Measurements from ENCODE around the gene C16orf86.

Gene C16orf86, protein sequence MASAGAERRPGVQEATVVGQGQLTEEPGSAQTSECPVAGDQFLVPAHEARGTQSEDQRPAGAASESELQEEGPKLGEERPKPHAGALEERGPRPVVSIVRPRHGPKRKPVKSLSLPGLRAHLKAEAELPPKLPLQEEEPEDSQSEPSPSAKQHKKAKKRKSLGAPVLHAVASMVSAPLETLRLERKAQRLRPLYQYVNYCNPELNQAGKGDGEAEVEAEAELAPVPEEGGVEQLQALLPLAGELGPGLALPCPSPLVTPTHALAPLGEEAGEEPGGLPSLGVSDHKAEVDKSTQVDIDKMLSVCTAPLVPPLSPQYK

DNA sequence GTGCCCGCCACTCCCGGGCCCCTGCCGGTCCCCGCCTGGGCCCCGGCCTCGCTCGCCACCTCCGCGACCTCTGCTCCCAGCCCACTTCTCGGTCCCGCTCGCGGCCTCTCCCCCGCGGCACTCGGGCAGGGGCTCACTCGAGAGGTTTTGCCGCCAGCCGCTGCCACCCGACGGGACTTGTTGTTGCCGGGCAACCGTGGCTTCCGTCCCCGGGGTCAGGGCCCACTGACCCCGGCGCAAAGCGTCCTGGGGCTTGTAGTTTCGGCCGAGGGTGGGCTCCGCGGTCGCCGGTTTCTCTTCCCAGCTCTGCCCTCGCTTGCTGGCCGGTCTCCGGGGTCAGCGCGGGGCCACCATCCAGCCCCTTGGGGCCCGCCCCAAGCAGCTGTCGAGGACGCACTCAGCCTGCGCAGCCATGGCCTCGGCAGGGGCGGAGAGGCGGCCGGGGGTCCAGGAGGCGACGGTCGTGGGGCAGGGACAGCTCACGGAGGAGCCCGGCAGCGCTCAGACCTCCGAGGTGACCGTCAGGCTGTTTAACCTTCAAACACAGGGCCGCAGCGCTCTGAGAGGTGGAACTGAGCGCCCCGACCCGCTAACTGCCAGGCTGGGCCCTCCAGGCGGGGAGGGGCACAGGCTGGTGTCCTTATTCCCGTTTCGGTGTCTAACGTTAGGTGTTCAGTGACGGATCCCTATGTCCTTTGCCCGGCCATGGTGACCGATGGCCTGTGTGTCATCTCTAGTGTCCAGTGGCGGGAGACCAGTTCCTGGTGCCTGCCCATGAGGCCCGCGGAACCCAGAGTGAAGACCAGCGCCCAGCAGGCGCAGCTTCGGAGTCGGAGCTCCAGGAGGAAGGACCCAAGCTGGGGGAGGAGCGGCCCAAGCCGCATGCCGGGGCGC, at the start of gene C16orf86, which contains the start of gene ENKD1:
Gene C16orf86 (plus strand): TSS at position 256 of the 894 bp plus-strand sequence. CDS start 157 bp downstream, at position 413.
Gene ENKD1 (minus strand): TSS at position 192 of the 894 bp plus-strand sequence. CDS start 308 bp downstream, outside the sequence.
- no peak for DNase-seq

DNA sequence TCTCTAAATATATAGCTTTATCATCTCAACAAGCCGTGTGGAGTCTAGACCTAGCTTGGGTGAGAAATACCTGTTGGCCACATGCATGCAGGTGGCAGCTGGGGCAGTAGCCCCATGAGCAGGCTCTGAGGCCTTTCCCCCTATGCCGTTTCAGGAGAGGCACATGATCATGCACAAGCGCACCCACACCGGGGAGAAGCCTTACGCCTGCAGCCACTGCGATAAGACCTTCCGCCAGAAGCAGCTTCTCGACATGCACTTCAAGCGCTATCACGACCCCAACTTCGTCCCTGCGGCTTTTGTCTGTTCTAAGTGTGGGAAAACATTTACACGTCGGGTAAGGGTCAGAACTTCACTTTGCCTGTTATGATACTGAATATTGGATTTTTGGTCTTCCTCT, 38.4 kb upstream of the C16orf86 start:
- no peak for DNase-seq

DNA sequence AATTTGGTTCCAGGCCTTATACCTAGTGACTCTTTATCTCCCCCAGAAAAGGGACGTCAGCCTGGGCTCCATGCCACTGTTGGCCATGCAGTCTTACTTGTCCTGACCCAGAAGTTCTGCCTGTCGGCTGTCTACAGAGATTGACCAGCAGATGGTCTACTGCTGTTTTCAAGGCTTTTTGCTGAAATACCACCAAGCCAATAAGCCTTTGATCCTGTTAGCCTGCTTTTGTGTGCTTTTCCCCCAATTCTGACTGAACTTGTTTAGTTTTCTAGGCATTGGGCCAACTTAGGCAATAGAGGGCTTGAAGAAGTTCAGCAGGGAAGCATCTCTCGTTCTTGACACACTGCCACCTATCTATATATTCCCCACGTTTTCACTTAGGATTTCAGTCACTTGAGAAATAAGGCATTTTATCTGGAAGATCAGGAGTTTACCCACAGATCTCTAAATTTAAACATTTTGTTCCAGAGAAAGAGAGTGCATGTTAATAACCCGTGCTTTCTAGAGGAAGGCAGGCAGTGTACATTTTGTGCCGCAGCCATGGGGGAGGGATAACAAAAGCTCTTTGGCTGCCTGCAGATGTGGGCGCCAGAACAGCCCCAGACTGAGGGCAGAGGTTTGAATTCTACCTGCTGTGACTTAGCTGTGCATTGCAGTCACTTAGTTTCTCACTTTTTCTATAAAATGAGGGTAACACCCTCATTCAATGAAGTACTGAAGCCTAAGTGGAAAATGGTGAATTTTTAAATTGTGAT, 34.0 kb upstream of the C16orf86 start:
- no peak for DNase-seq

DNA sequence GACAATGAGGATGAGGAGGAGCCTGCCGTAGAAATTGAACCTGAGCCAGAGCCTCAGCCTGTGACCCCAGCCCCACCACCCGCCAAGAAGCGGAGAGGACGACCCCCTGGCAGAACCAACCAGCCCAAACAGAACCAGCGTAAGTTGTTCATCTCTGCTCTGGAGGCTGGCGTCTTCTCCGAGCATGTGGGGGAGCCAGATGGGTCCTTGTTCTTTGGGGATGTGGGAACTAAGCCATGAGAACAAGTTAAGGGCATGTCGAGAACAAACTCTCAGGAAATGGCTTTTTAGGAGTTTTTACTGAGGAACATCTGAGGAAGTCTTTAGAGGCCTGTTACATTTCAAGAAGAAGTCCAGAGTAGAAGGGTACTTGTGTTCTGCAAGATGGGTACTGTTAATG, 29.9 kb upstream of the C16orf86 start:
- DNase-seq = no peak

DNA sequence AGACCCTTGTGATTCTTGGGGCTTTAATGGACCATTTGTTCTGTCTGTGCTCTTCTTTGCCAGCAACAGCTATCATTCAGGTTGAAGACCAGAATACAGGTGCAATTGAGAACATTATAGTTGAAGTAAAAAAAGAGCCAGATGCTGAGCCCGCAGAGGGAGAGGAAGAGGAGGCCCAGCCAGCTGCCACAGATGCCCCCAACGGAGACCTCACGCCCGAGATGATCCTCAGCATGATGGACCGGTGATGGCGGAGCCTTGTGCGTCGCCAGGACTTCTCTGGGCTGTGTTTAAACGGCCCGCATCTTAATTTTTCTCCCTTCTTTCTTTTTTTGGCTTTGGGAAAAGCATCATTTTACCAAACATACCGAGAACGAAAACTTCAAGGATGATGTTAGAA, 29.0 kb upstream of the C16orf86 start:
- DNase-seq = no peak

DNA sequence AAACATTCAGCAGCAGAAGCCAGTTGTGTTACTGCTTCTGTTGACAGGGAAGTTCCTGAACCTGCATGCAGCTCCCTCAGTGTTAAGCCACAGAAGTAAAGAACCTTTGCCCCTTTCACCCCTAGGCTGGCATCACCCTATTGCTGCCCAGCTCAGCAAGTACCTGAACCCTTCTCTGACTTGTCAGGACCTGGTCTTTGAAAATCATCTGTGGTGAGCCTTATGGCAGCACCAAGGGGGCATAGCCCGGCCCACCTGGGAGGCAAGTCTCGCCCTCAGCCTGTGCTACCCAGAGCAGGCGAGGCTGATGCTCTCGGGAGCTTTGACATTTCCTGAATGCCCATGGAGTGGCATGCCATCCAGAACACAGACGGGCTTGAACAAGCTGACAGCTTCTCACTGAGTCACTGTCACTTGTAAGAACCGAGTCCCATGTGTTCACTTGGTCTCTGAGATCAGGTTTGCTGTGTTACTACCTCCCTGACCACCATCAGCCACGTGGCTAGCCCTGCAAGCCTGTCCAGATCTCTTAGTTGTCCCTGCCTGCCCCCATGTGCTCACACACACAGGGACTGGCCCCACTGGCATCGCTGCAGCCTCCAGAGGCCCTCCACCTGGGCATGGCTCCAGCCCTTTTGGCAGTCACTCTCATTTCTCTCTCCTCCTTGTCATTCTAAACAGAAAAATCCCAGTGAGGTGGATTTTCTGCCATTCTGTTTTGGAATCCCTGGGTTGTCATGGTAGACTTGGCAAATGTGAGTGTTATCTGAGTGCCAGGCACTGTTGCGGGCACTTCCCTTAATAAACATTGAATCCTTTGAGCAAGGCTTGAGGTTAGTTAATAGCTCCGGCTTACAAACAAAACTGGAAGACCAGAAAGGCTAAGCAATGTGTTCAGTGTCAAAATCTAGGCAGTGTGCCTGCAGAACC, 24.6 kb upstream of the C16orf86 start:
- peak; percentile 71 for DNase-seq

DNA sequence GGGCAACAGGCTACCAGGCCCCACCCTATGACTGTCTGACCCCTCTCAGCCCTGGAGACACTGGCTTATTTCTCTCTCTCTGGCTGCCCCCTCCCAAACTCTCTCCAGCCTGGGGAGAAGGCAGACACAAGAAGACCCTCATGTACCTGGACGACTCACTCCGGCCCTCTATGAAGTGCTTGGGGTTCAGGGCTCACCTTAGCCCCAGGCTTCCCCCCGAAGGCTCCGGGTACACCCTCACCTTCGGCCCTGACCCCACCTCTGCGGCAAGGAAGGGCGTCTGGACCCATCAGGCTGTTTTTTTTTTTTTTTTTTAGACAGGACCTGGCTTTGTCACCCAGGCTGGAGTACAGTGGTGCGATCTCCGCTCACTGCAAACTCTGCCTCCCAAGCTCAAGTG, 22.6 kb upstream of the C16orf86 start:
- no peak for DNase-seq

DNA sequence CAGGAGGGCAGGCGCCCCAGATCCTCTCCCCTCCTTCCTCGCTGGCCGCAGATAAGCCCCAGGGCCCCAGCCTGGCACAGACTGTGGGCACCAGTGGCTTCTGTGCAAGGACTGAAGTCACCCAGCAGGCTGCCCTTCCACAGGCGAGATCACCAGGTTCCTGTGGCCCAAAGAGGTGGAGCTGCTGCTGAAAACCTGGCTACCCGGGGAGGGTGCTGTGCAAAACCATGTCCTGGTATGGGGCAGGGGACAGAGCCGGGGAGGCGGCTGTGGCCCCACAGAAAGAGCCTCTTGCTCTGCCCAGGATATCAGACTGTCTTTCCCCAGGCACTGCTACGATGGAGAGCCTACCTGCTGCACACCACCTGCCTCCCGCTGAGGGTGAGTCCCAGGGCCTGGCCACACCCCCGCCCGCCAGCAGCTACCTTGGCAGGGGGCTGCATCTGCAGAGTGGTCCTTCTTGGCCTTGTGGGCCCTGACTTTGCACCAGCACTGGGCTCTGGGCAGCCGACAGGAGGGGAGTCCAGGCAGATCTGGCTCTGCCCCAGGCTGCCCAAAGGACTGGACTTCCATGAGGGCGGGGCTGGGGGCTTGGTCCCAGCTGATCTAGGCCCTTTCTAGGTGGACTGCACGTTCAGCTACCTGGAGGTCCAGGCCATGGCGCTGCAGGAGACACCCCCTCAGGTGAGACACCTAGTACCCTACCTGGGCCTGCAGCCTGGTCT, 21.1 kb upstream of the C16orf86 start:
- no peak for DNase-seq

DNA sequence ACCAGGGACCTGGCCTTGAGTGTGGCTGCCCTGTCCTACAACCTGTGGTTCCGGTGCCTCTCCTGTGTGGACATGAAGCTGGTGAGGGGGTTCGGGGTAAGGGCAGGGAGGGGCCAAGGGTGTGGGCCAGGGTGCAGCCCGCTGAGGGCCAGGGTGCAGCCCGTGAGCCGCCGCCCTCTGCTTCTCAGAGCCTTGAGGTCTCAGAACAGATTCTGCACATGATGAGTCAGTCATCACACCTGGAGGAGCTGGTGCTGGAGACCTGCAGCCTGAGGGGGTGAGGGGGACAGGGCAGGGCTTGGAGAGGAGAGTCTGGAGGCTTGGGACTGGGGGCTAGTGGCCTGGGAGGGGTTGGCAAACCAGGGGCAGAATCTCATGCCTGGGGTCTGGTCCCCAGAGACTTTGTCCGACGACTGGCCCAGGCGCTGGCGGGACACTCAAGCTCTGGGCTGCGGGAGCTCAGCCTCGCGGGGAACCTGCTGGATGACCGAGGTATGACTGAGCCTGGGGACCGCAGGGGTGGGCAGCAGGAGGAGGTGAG, 19.4 kb upstream of the C16orf86 start:
- DNase-seq = no peak

DNA sequence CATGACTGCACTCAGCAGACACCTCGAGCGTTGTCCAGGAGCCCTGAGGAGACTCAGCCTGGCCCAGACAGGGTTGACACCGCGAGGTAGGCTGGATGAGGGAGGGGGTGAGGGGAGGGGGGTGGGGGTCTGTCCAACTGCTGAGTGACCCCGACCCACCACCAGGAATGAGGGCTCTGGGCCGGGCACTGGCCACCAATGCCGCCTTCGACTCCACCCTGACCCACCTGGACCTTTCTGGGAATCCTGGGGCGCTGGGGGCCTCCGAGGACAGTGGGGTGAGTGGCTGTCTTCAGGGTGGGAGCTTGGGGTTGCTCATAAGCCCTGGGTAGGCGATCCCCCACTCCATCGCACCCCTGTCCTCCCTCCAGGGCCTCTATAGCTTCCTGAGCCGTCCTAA, 18.9 kb upstream of the C16orf86 start:
- no peak for DNase-seq

DNA sequence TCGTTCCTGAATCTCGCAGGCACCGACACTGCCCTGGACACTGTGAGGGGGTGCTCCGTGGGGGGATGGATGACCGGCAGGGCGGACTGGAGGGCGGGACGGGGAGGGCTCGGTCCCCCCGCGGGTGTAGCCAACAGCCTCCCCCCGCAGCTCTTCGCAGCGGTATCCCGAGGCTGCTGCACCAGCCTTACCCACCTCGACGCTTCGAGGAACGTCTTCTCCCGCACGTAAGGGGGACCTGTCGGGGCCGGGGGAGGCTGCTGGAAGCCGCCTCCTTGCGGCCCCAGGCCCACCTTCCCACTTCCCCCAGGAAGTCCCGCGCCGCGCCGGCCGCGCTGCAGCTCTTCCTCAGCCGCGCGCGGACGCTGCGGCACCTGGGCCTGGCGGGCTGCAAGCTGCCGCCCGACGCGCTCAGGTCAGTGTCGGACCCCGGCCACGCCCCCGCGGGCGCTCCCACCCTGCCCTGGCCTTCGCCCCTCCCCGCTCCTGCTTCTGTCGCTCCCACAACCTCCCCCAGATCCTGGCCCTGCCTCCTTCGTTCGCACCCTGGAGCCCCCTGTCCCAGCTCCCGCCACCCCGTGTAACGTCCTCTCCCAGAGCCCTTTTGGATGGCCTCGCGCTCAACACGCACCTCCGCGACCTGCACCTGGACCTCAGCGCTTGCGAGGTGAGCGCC, 18.4 kb upstream of the C16orf86 start:
- no peak for DNase-seq

DNA sequence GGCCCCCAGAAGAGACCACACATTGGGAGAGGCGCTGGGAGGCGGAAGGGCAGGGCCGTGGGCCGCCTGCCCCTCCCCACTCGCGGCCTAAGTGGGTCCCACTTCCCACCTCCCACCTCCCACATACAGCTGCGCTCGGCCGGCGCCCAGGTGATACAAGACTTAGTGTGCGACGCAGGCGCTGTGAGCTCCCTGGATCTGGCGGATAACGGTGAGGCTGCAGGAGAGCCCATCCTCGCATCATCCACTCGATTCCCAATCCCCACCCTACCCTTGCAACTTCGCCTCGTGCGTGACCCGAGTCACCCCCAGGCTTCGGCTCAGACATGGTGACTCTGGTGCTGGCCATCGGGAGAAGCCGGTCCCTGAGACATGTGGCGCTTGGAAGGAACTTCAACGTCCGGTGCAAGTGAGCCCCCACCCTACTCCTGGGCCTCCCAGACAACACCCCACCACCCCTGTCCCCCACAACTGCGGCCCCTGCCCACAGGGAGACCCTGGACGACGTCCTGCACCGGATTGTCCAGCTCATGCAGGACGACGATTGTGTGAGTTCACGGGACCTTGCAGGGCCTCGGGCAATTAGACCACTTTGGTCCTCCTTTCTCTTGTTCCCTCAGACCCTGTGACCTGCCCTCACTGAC, 17.7 kb upstream of the C16orf86 start:
- no peak for DNase-seq

DNA sequence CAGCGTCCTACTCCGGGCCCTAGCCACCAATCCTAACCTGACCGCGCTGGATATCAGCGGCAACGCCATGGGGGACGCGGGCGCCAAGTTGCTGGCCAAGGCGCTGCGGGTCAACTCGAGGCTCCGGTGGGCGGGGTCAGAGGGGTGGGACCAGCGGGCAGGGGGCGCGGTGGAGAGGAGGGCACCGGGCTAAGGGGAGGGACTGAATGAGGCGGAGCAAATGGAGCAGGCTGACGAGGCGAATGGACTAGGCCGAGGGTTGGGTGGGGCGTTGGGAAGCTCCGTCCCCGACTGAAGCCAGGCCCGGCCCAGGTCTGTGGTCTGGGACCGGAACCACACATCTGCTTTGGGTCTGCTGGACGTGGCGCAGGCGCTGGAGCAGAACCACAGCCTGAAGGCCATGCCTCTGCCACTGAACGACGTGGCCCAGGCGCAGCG, 17.1 kb upstream of the C16orf86 start:
- no peak for DNase-seq

DNA sequence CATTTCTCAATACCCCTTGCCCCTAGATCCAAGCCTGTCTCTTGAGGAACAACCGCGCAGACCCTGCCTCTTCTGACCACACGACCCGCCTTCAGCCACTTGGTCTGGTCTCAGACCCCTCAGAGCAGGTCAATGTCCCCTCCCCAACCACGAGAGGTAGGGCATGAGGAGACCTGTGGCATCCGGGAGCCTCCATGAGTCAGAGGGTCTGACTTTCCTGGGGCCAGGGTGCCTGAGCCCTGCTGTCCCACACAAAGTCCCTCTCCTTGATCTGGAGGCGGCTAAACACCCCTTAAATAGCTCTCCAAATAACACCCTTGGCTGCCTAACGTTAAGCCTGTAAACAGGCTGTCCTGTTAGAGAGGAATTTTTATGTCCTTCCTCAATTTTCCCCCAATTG, 16.6 kb upstream of the C16orf86 start:
- DNase-seq = no peak

DNA sequence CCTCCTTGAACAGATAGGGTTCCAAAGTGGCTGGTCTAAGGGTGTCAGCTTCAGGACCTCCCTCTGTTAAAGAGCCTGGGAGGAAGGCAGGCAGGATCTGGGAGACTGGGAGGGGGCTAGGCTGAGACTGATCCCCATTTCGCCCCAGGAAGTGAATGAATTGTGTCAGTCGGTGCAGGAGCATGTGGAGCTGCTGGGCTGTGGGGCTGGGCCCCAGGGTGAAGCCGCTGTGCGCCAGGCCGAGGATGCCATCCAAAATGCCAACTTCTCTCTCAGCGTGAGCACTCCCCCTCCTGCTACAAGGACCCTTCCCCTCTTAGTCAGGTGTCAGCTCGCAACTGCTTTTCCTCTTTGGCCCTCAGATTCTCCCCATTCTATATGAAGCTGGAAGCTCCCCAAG, 15.6 kb upstream of the C16orf86 start:
- no peak for DNase-seq

DNA sequence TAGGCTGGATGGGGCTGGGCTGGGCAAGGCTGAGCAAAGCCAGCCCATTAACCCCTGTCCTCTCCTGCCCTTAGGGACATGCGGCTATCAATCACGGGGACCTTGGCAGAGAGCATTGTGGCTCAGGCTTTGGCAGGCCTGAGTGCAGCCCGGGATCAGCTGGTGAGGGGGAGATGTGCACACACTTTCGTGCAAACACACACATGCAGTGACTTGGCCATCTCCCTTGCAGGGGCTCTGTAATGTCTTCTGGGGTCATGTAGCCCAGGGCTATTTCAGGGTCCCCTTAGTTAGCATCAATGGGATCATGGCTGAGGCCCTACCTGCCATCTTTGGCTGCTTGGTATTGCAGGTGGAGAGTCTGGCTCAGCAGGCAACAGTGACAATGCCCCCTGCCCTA, 14.8 kb upstream of the C16orf86 start:
- no peak for DNase-seq

DNA sequence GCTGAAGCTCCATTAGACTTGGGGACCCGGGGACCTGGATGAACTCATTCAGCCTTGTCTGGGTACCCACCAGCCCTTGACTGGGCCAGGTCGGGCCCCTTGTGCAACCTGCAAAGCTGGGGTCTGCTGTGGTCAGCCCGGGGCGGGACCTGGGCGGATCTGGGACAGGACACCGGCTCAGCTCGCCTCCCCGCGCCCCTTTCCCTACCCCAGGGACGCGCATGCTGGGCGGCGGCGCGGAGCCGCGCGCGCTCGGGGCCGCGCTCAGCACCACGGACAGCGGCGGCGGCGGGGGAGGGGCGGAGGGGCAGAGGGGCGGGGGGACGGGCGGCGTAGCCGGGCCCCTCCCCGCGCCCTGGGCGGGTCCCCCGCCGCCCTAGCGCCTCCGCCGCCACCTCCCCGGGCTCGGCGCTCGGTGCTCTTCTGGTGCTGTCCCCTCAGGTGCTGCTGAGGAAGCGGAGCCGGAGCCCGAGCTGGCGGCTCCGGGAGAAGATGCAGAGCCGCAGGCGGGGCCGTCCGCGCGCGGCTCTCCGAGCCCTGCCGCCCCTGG, 14.0 kb upstream of the C16orf86 start:
- DNase-seq = no peak

DNA sequence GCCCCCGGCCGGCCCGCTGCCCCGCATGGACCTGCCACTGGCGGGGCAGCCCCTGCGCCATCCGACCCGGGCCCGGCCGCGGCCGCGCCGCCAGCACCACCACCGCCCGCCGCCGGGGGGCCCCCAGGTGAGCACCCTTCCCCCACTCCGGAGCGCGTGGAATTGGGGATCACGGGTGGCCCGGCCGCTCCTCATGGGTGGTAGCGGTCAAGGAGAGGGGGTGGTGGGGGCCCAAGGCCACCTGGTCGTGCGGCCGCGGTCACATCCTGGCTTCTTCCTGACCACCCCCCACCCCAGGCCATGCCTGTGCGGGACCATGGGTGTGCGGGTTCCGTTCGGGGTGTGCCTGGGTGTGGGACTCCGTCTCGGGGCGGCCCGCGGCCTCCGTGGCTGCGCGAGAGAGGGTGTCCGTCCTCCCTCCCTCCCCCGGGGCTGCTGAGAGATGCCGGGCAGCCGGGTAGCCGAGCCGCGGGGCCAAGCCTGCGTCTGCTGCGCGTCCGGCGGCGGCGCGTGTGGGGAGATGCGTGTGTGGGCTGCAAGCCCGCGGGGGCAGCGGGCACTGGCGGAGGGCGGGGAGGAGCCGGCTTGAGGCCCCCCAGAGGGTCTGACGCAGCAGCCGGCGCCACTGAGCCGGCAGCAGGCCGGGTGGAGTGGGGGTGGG, 13.4 kb upstream of the C16orf86 start:
- no peak for DNase-seq

DNA sequence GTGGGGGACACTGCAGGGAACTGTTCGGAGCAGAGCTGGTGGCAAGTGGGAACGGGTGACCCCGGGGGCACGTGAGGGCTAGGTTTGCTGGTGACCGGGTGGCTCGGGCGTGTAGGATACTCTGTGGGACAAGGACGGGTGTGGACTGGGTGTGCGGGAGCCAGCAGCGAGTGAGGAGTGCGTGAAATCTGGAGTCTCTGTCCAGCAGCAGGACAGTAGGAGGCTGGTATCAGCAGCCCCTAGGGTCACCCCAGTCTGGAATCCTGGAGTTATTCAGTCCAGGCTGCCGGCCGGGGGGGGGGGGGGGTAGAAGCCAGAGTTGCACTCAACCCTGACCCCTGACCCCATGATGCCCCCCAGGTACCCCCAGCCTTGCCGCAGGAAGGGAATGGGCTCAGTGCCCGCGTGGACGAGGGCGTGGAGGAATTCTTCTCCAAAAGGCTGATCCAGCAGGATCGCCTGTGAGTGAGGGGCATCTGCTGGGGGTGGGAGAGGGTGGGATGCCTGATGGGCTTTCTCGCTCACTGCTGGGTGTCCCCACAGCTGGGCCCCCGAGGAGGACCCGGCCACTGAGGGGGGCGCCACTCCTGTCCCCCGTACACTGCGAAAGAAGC, 12.7 kb upstream of the C16orf86 start:
- no peak for DNase-seq
